ENCODE data around the gene SCT. TPM values are rescaled to one million over a fixed set of nuclear protein-coding genes. Genes with fewer than 3 reads are reported as not detected.

SCT gene
- total RNA-seq, 6 donors from 2014 or later: 0.72 TPM; not detected in 5

DNA sequence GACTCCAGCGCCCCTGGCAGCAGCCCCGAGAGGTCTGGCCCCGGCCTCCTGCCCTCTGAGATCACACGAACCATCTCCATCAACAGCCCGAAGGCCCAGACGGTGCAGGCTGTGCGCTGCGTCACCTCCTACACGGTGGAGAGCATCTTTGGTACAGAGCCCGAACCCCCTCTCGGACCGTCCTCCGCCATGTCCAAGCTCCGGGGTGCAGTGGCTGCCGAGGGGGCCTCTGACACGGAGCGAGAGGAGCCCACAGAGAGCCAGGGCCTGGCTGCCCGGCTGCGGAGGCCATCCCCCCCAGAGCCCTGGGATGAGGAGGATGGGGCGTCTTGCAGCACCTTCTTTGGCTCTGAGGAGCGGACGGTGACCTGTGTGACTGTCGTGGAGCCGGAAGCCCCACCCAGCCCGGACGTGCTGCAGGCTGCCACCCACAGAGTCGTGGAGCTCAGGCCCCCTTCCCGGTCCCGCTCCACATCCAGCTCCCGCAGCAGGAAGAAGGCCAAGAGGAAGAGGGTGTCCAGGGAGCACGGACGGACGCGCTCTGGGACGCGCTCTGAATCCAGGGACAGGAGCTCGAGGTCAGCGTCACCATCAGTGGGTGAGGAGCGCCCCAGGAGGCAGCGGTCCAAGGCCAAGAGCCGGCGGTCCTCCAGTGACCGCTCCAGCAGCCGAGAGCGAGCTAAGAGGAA is 18.9 kb downstream of the SCT start:
- no peak for ATAC-seq (ENCODE audit: low FRiP score in 2 of 2)
- WGBS, 2 donors: 94 to 97% methylated on average over 43 to 45 of the region's 45 CpGs

DNA sequence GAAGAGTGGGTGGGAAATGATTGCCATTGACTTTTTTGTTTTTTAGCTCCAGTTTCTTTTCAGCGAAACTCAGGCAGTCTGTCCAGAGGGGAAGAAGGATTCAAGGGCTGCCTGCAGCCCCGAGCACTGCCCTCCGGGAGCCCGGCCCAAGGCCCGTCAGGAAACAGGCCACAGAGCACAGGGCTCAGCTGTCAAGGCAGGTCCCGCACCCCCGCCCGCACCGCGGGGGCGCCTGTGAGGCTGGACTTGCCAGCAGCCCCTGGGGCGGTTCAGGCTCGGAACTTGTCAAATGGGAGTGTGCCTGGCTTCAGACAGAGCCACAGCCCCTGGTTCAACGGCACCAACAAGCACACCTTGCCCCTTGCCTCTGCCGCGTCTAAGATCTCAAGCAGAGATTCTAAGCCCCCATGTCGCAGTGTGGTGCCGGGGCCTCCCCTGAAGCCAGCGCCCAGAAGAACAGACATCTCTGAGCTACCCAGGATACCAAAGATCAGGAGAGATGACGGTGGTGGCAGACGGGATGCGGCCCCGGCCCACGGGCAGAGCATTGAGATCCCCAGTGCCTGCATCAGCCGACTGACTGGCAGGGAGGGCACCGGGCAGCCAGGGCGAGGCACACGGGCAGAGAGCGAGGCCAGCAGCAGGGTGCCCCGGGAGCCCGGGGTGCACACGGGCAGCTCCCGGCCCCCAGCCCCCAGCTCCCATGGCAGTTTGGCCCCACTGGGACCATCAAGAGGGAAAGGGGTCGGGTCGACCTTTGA is 19.8 kb downstream of the SCT start:
- ATAC-seq (ENCODE audit: low FRiP score in 2 of 2) (no peak), DNase-seq (peak in 1 of 2 donors; percentile 82)
- Histone ChIP-seq H3K9me3 (no peaks in the 10 kb centered on the region), H3K4me1 (no peaks in the 10 kb centered on the region), H3K36me3 (peaks cover 65 to 100% (median 98%) of the 10 kb centered on the region in 4 donors), H3K27ac (no peak overlapping the region), H3K27me3 (no peaks in the 10 kb centered on the region), H3K4me3 (no peak overlapping the region)
- 91 to 93% methylated on average over 12 to 28 of the region's 35 CpGs for WGBS, 2 donors
- TF ChIP-seq EP300 (IDR thresholded peaks at IDR 0.05): no peak
- TF ChIP-seq, protein P1, sequence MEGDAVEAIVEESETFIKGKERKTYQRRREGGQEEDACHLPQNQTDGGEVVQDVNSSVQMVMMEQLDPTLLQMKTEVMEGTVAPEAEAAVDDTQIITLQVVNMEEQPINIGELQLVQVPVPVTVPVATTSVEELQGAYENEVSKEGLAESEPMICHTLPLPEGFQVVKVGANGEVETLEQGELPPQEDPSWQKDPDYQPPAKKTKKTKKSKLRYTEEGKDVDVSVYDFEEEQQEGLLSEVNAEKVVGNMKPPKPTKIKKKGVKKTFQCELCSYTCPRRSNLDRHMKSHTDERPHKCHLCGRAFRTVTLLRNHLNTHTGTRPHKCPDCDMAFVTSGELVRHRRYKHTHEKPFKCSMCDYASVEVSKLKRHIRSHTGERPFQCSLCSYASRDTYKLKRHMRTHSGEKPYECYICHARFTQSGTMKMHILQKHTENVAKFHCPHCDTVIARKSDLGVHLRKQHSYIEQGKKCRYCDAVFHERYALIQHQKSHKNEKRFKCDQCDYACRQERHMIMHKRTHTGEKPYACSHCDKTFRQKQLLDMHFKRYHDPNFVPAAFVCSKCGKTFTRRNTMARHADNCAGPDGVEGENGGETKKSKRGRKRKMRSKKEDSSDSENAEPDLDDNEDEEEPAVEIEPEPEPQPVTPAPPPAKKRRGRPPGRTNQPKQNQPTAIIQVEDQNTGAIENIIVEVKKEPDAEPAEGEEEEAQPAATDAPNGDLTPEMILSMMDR (IDR thresholded peaks at IDR 0.05): no peak
- TF ChIP-seq POLR2AphosphoS5 (IDR thresholded peaks at IDR 0.05): no peak
- TF ChIP-seq POLR2A (IDR thresholded peaks at IDR 0.05): no peak

More for the DNA sequence above, 18.9 kb downstream of the SCT start:
- Histone ChIP-seq H3K27ac (no peak overlapping the region), H3K36me3 (peaks cover 66 to 100% (median 98%) of the 10 kb centered on the region in 4 donors), H3K4me3 (no peak overlapping the region), H3K9me3 (no peaks in the 10 kb centered on the region), H3K27me3 (no peaks in the 10 kb centered on the region), H3K4me1 (peaks cover under 1 to 5% (median 1%) of the 10 kb centered on the region in 4 donors)
- TF ChIP-seq EP300 (IDR thresholded peaks at IDR 0.05) (no peak), POLR2A (IDR thresholded peaks at IDR 0.05) (no peak), POLR2AphosphoS5 (IDR thresholded peaks at IDR 0.05) (no peak)
- TF ChIP-seq, protein P1 (IDR thresholded peaks at IDR 0.05): no peak
- DNase-seq: peak in 1 of 2 donors; percentile 79

DNA sequence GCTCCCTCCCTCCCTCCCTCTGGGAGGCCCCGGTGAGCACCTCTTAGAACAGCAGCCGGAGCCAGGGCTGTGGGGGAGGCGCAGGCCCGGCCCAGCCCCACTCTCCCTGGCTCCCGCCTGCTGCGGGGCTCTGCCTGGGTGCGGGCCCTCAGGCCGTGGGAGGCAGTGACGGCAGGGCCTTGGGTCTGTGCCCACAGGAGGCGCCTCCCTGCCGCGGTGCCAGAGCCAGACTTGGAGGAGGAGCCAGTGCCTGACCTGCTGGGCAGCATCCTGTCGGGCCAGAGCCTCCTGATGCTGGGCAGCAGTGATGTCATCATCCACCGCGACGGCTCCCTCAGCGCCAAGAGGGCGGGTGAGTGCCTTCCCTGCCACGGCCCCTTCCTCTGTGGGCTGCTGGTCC is 20.7 kb downstream of the SCT start:
- DNase-seq: peak; percentile 79 to 90
- H3K27ac ChIP-seq: no peak overlapping the region
- H3K9me3 ChIP-seq: no peaks in the 10 kb centered on the region
- TF ChIP-seq POLR2A (IDR thresholded peaks at IDR 0.05) (no peak), POLR2AphosphoS5 (IDR thresholded peaks at IDR 0.05) (no peak), EP300 (IDR thresholded peaks at IDR 0.05) (no peak)
- TF ChIP-seq, protein P1 (IDR thresholded peaks at IDR 0.05): no peak
- no peaks in the 10 kb centered on the region for H3K27me3 ChIP-seq
- WGBS, 2 donors: 72 to 93% methylated on average over 5 to 16 of the region's 19 CpGs
- ATAC-seq (ENCODE audit: low FRiP score in 2 of 2): peak; percentile 47 to 67
- no peak overlapping the region for H3K4me3 ChIP-seq
- no peaks in the 10 kb centered on the region for H3K4me1 ChIP-seq
- peaks cover 67 to 100% (median 98%) of the 10 kb centered on the region in 4 donors for H3K36me3 ChIP-seq

DNA sequence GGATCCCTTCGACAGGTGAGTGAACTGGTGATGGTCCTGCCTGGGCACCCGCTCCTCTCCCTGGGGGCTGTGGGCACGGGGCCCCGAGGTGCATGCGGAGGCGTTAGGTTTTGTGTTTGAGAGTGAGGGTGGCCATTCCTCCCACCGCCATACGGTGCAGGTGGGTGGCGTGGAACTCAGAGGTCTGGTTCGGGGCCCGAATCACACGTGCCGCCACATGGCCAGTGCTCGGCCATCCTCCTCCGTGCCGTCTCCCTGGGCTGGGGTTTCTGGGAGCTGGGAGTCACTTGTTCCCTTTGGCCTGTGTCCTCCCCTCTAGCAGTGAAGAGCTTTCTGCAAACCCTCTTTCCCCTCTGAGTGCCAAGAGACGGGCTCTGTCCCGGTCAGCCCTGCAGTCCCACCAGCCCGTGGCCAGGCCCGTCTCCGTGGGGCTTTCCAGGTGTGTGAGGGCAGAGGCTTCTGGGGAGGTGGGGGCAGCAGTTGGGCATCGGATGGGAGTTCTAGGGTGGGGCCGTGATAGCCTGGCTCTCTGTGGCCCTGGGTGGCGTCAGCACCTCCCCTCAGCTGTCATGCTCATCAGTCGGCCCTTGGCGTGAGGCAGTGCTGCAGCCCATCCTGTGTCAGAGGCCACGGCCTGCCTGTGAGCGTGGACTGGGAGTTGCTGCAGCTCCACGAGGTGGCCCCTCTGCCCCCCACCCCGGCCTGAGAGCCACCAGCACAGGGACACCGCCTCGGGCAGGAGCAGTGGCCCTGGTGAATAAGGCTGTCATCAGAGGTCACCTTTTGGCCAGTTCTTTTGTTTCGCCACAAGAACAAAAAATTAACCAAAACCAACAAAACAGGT is 21.5 kb downstream of the SCT start:
- DNase-seq: peak in 1 of 2 donors; percentile 68
- Histone ChIP-seq H3K27me3 (no peaks in the 10 kb centered on the region), H3K9me3 (no peaks in the 10 kb centered on the region), H3K4me3 (no peak overlapping the region), H3K4me1 (no peaks in the 10 kb centered on the region), H3K27ac (no peak overlapping the region), H3K36me3 (peaks cover 66 to 100% (median 96%) of the 10 kb centered on the region in 4 donors)
- ATAC-seq (ENCODE audit: low FRiP score in 2 of 2): no peak
- 96 to 97% methylated on average over 14 to 32 of the region's 33 CpGs for WGBS, 2 donors
- TF ChIP-seq EP300 (IDR thresholded peaks at IDR 0.05): no peak
- TF ChIP-seq POLR2A (IDR thresholded peaks at IDR 0.05): no peak
- TF ChIP-seq POLR2AphosphoS5 (IDR thresholded peaks at IDR 0.05): no peak
- TF ChIP-seq, protein P1 (IDR thresholded peaks at IDR 0.05): no peak

All from upper lobe of left lung (tissue), 6 donors.